HEK293 (cell line): Measurements from ENCODE around the gene KLHDC7A.
A peak's percentile ranks its signal among the peaks of the same experiment; 100 is the strongest.

Experiments
- CTCF ChIA-PET: fragments of 350-600 bp; formaldehyde crosslinking; extraction: SDS; loops from one replicate; lab custom pipeline; 2021; ENCODE audit warnings: antibody characterized with exemption; lab: Yijun Ruan, JAX
- POLR2A ChIA-PET: fragments of 300-600 bp; formaldehyde crosslinking; extraction: SDS; loops from one replicate; lab custom pipeline; 2020; ENCODE audit warnings: antibody characterized with exemption, inconsistent platforms; lab: Yijun Ruan, JAX
- H3K27ac ChIP-seq: fragments of 200-500 bp; sonication (Bioruptor generic); 2 replicates; pipeline ENCODE4 v1.5.1; 2014; ENCODE audit warnings: low read depth, low read length, control low read depth, inconsistent platforms; ENCODE audit errors: extremely low read depth
- H3K36me3 ChIP-seq, 2 experiments: fragments of 200-500 bp in 1 of 2; sonication (Bioruptor generic) in 1 of 2; 1 replicate in 1 of 2; 2 replicates in 1 of 2; pipeline ENCODE4 v1.5.1; 2014 to 2017; ENCODE audit warnings: inconsistent platforms in 2 of 2, low read length in 2 of 2; ENCODE audit not compliant: control insufficient read depth in 2 of 2, insufficient read depth in 1 of 2
- H3K4me1 ChIP-seq: fragments of 200-500 bp; sonication (Bioruptor generic); 2 replicates; pipeline ENCODE4 v1.5.1; 2014; ENCODE audit warnings: mild to moderate bottlenecking, low read length, inconsistent platforms; ENCODE audit not compliant: control insufficient read depth, insufficient read depth
- H3K4me3 ChIP-seq: 2 replicates; pipeline ENCODE4 v1.5.1; 2011; ENCODE audit warnings: low read depth, mild to moderate bottlenecking, control low read depth, low read length, moderate library complexity
- H3K9me3 ChIP-seq: fragments of 200-500 bp; sonication (Bioruptor generic); 2 replicates; pipeline ENCODE4 v1.5.1; 2014; ENCODE audit warnings: low read depth, low read length, inconsistent platforms; ENCODE audit not compliant: control insufficient read depth, insufficient read depth
- AEBP2 ChIP-seq: fragments of 450-650 bp; formaldehyde crosslinking; IDR thresholded peaks from 2 replicates; pipeline ENCODE4 v1.5.1; 2016; ENCODE audit warnings: missing biosample characterization, missing genetic modification characterization, borderline replicate concordance
- BCL11B ChIP-seq: fragments of 450-650 bp; formaldehyde crosslinking; IDR thresholded peaks from 2 replicates; pipeline ENCODE4 v1.5.1; 2016; ENCODE audit warnings: low read depth, missing biosample characterization, missing genetic modification characterization
- GLI4 ChIP-seq: fragments of 450-650 bp; formaldehyde crosslinking; IDR thresholded peaks from 2 replicates; pipeline ENCODE4 v1.5.1; 2016; ENCODE audit warnings: missing biosample characterization, missing genetic modification characterization
- HOXA7 ChIP-seq: sonication (generic); formaldehyde crosslinking; IDR thresholded peaks from 2 replicates; pipeline ENCODE4 v1.8.1; 2022; ENCODE audit warnings: missing genetic modification reagents, borderline replicate concordance
- MEIS1 ChIP-seq: sonication (generic); formaldehyde crosslinking; IDR thresholded peaks from 2 replicates; pipeline ENCODE4 v1.8.1; 2022; ENCODE audit warnings: missing genetic modification reagents, mild to moderate bottlenecking, borderline replicate concordance
- OSR2 ChIP-seq: fragments of 450-650 bp; formaldehyde crosslinking; IDR thresholded peaks from 2 replicates; pipeline ENCODE4 v1.5.1; 2016; ENCODE audit warnings: missing biosample characterization, missing genetic modification characterization
- OVOL3 ChIP-seq: fragments of 450-650 bp; formaldehyde crosslinking; IDR thresholded peaks from 2 replicates; pipeline ENCODE4 v1.5.1; 2016; ENCODE audit warnings: missing biosample characterization, missing genetic modification characterization
- SALL2 ChIP-seq: fragments of 450-650 bp; formaldehyde crosslinking; IDR thresholded peaks from 2 replicates; pipeline ENCODE4 v1.5.0; 2017; ENCODE audit warnings: missing biosample characterization, mild to moderate bottlenecking, missing genetic modification characterization, borderline replicate concordance
- ZBTB11 ChIP-seq: fragments of 450-650 bp; formaldehyde crosslinking; conservative IDR thresholded peaks from 2 replicates; pipeline ENCODE4 v1.5.1; 2016; ENCODE audit warnings: low read depth, missing biosample characterization, missing genetic modification characterization
- ZBTB8A ChIP-seq: fragments of 450-650 bp; formaldehyde crosslinking; IDR thresholded peaks from 2 replicates; pipeline ENCODE4 v1.5.1; 2016; ENCODE audit warnings: missing biosample characterization, missing genetic modification characterization
- ZIC2 ChIP-seq: fragments of 450-650 bp; formaldehyde crosslinking; IDR thresholded peaks from 2 replicates; pipeline ENCODE4 v1.5.1; 2016; ENCODE audit warnings: missing biosample characterization, missing genetic modification characterization
- ZNF157 ChIP-seq: fragments of 450-650 bp; formaldehyde crosslinking; IDR thresholded peaks from 2 replicates; pipeline ENCODE4 v1.5.1; 2016; ENCODE audit warnings: missing biosample characterization, missing genetic modification characterization
- ZNF174 ChIP-seq: fragments of 450-650 bp; formaldehyde crosslinking; IDR thresholded peaks from 2 replicates; pipeline ENCODE4 v1.5.0; 2017; ENCODE audit warnings: missing biosample characterization, mild to moderate bottlenecking, missing genetic modification characterization
- ZNF248 ChIP-seq: fragments of 450-650 bp; formaldehyde crosslinking; IDR thresholded peaks from 2 replicates; pipeline ENCODE4 v1.5.1; 2017; ENCODE audit warnings: missing biosample characterization, missing genetic modification characterization
- ZNF302 ChIP-seq: fragments of 450-650 bp; formaldehyde crosslinking; IDR thresholded peaks from 2 replicates; pipeline ENCODE4 v1.5.1; 2016; ENCODE audit warnings: missing biosample characterization, missing genetic modification characterization, low read depth
- ZNF510 ChIP-seq: fragments of 450-650 bp; formaldehyde crosslinking; IDR thresholded peaks from 2 replicates; pipeline ENCODE4 v1.5.1; 2018; ENCODE audit warnings: mild to moderate bottlenecking, missing genetic modification characterization, missing biosample characterization; ENCODE audit not compliant: insufficient replicate concordance
- ZNF514 ChIP-seq: fragments of 450-650 bp; formaldehyde crosslinking; IDR thresholded peaks from 2 replicates; pipeline ENCODE4 v1.5.1; 2016; ENCODE audit warnings: missing biosample characterization, missing genetic modification characterization
- ZNF529 ChIP-seq: fragments of 450-650 bp; formaldehyde crosslinking; IDR thresholded peaks from 2 replicates; pipeline ENCODE4 v1.5.1; 2017; ENCODE audit warnings: missing genetic modification characterization, missing biosample characterization; ENCODE audit not compliant: insufficient replicate concordance
- ZNF549 ChIP-seq: fragments of 450-650 bp; IDR thresholded peaks from 2 replicates; pipeline ENCODE4 v1.5.1; 2018; ENCODE audit warnings: missing biosample characterization, missing genetic modification characterization, mild to moderate bottlenecking, inconsistent platforms, moderate library complexity
- ZNF654 ChIP-seq: fragments of 450-650 bp; formaldehyde crosslinking; IDR thresholded peaks from 2 replicates; pipeline ENCODE4 v1.5.1; 2016; ENCODE audit warnings: low read depth, missing biosample characterization, missing genetic modification characterization
- ZNF658 ChIP-seq: fragments of 450-650 bp; formaldehyde crosslinking; IDR thresholded peaks from 2 replicates; pipeline ENCODE4; 2016; ENCODE audit warnings: missing biosample characterization, missing genetic modification characterization
- ZNF660 ChIP-seq: fragments of 450-650 bp; IDR thresholded peaks from 2 replicates; pipeline ENCODE4 v1.5.1; 2018; ENCODE audit warnings: missing biosample characterization, mild to moderate bottlenecking, missing genetic modification characterization
- ZSCAN23 ChIP-seq: fragments of 450-650 bp; formaldehyde crosslinking; IDR thresholded peaks from 2 replicates; pipeline ENCODE4 v1.5.1; 2016; ENCODE audit warnings: missing biosample characterization, missing genetic modification characterization

KLHDC7A gene

GRCh38 chr1:18469514-18469913, 11.2 kb upstream of the KLHDC7A start:
- no peak overlapping the region for H3K4me3 ChIP-seq
- ChIA-PET POLR2A (no interaction called here), CTCF (interaction anchor here (0.6 to 1.9 kb wide), 3 partner anchors 10 to 16 kb away, joined by 3 to 7 read pairs (median 3); no protein-coding TSS in a partner anchor)
- no peaks in the 10 kb centered on the region for H3K36me3 ChIP-seq
- no peaks in the 10 kb centered on the region for H3K4me1 ChIP-seq
- TF ChIP-seq GLI4 (tag by site-specific recombination) (no peak), SALL2 (tag by site-specific recombination) (no peak), ZBTB8A (tag by site-specific recombination) (no peak), ZNF157 (tag by site-specific recombination) (no peak), ZBTB11 (no peak), ZNF302 (tag by site-specific recombination) (no peak)
- H3K9me3 ChIP-seq: no peaks in the 10 kb centered on the region
- H3K27ac ChIP-seq: no peak overlapping the region

- Histone ChIP-seq H3K4me3 (no peak overlapping the region), H3K36me3 (no peaks in the 10 kb centered on the region), H3K27ac (no peak overlapping the region), H3K9me3 (no peaks in the 10 kb centered on the region), H3K4me1 (no peaks in the 10 kb centered on the region)
- no peak for TF ChIP-seq OVOL3 (tag by site-specific recombination)
- TF ChIP-seq ZIC2 (tag by site-specific recombination): peak; percentile 84
- CTCF ChIA-PET: interaction anchor here (1.9 kb wide), 1 partner anchor 15 kb away, joined by 7 read pairs; no protein-coding TSS in a partner anchor
- POLR2A ChIA-PET: no interaction called here
These were observed 9.9 kb upstream of the KLHDC7A start for GRCh38 chr1:18470671-18471355.

- H3K4me3 ChIP-seq: no peak overlapping the region
- H3K36me3 ChIP-seq: no peaks in the 10 kb centered on the region
- no peaks in the 10 kb centered on the region for H3K9me3 ChIP-seq
- no peaks in the 10 kb centered on the region for H3K4me1 ChIP-seq
- CTCF ChIA-PET: interaction anchor here (0.6 kb wide), 1 partner anchor 1581 kb away, joined by 3 read pairs; no protein-coding TSS in a partner anchor
- H3K27ac ChIP-seq: no peak overlapping the region
- TF ChIP-seq ZNF174 (tag by site-specific recombination): no peak
- TF ChIP-seq ZNF654 (tag by site-specific recombination): no peak
- TF ChIP-seq ZNF660 (tag by site-specific recombination): no peak
- TF ChIP-seq ZSCAN23 (tag by site-specific recombination): no peak
- TF ChIP-seq AEBP2 (tag by site-specific recombination): no peak
- no peak for TF ChIP-seq BCL11B (tag by site-specific recombination)
- no peak for TF ChIP-seq ZNF549 (tag by site-specific recombination)
- TF ChIP-seq ZNF658 (tag by site-specific recombination): no peak
- TF ChIP-seq MEIS1 (CRISPR knock-in tag): no peak
- no peak for TF ChIP-seq ZNF510 (tag by site-specific recombination)
- no peak for TF ChIP-seq HOXA7 (CRISPR knock-in tag)
- TF ChIP-seq OSR2 (tag by site-specific recombination): no peak
- no peak for TF ChIP-seq ZNF529
- no peak for TF ChIP-seq ZNF514 (tag by site-specific recombination)
- no peak for TF ChIP-seq ZNF248 (tag by site-specific recombination)
- POLR2A ChIA-PET: no interaction called here
These were observed 7.4 kb upstream of the KLHDC7A start for GRCh38 chr1:18473195-18473815.
